Neural progenitor cell (in vitro differentiated cells): ENCODE data around the gene GLUL. TPM values are rescaled to one million over a fixed set of nuclear protein-coding genes. Genes with fewer than 3 reads are reported as not detected.
A peak's percentile ranks its signal among the peaks of the same experiment; 100 is the strongest.
"Not testable (repeated sequence)": the region's sequence is repeated elsewhere in the genome, so short reads cannot be mapped to it uniquely, and the experiment has no call there.

Source experiments
- DNase-seq: peaks from one replicate; pipeline ENCODE4 v3.0.0-alpha.2; 2016; ENCODE audit warnings: low spot score
- H2AFZ ChIP-seq: fragments of 200-600 bp; sonication (generic); replicated peaks from 2 replicates; pipeline ENCODE4 v1.6.1; 2016; ENCODE audit warnings: antibody characterized with exemption
- H3F3A ChIP-seq: fragments of 200-600 bp; sonication (generic); 2 replicates; pipeline ENCODE4 v1.6.1; 2016; ENCODE audit warnings: antibody characterized with exemption, low read depth
- H3K27ac ChIP-seq: fragments of 200-600 bp; sonication (generic); 2 replicates; pipeline ENCODE4 v1.5.1; 2016; ENCODE audit warnings: mild to moderate bottlenecking
- H3K27me3 ChIP-seq: fragments of 200-600 bp; sonication (generic); 2 replicates; pipeline ENCODE4 v1.6.1; 2016; ENCODE audit warnings: mild to moderate bottlenecking, moderate library complexity
- H3K36me3 ChIP-seq: fragments of 200-600 bp; sonication (generic); 2 replicates; pipeline ENCODE4 v1.5.1; 2016
- H3K4me1 ChIP-seq: fragments of 200-600 bp; sonication (generic); 2 replicates; pipeline ENCODE4 v1.6.1; 2016; ENCODE audit warnings: mixed run types
- H3K4me2 ChIP-seq: fragments of 200-600 bp; sonication (generic); 2 replicates; pipeline ENCODE4 v1.6.1; 2016
- H3K4me3 ChIP-seq: fragments of 200-600 bp; sonication (generic); 2 replicates; pipeline ENCODE4 v1.5.1; 2016
- H3K79me2 ChIP-seq: fragments of 200-600 bp; sonication (generic); 2 replicates; pipeline ENCODE4 v1.6.1; 2016; ENCODE audit warnings: low read depth
- H3K9ac ChIP-seq: fragments of 200-600 bp; sonication (generic); 2 replicates; pipeline ENCODE4 v1.6.1; 2016
- H3K9me3 ChIP-seq: fragments of 200-600 bp; sonication (generic); 2 replicates; pipeline ENCODE4 v1.5.1; 2016; ENCODE audit warnings: low read depth
- H4K20me1 ChIP-seq: fragments of 200-600 bp; sonication (generic); 2 replicates; pipeline ENCODE4 v1.6.1; 2016; ENCODE audit warnings: low read depth
- H3K27ac Mint-ChIP-seq: 3 replicates; pipeline ENCODE4 v1.8.0; 2021; ENCODE audit warnings: mixed read lengths
- H3K27me3 Mint-ChIP-seq: 2 replicates; pipeline ENCODE4 v1.8.0; 2022; ENCODE audit warnings: low read depth, mild to moderate bottlenecking, inconsistent platforms, moderate library complexity, mixed read lengths; ENCODE audit not compliant: insufficient read depth
- H3K36me3 Mint-ChIP-seq: 3 replicates; pipeline ENCODE4 v1.8.0; 2021; ENCODE audit warnings: mixed read lengths
- H3K4me1 Mint-ChIP-seq: 3 replicates; pipeline ENCODE4 v1.8.0; 2021; ENCODE audit warnings: mixed read lengths
- H3K4me3 Mint-ChIP-seq: 3 replicates; pipeline ENCODE4 v1.8.0; 2021; ENCODE audit warnings: mild to moderate bottlenecking, moderate library complexity, mixed read lengths
- H3K9me3 Mint-ChIP-seq: 3 replicates; pipeline ENCODE4 v1.8.0; 2020; ENCODE audit warnings: mixed read lengths
- EZH2 ChIP-seq: fragments of 200-600 bp; sonication (generic); IDR thresholded peaks from 2 replicates; pipeline ENCODE4 v1.6.1; 2017; ENCODE audit warnings: antibody characterized with exemption, mild to moderate bottlenecking, moderate library complexity
- EZH2phosphoT487 ChIP-seq: fragments of 200-600 bp; sonication (generic); IDR thresholded peaks from 2 replicates; pipeline ENCODE4 v1.6.1; 2017; ENCODE audit warnings: antibody characterized with exemption
- total RNA-seq: library from RNA; depleted of rRNA; stranded (reverse); fragments of >200 nt; gene quantifications from 2 replicates; pipeline ENCODE4 v1.2.3, GENCODE V29; 2015; ENCODE audit warnings: low replicate concordance
- TF ChIP-seq, protein P1 (sequence below): fragments of 200-600 bp; sonication (generic); IDR thresholded peaks from 2 replicates; pipeline ENCODE4 v1.5.1; 2017; ENCODE audit warnings: antibody characterized with exemption, mild to moderate bottlenecking

Gene GLUL
- total RNA-seq, 1 donor from 2014 or later, result 428 TPM

DNA sequence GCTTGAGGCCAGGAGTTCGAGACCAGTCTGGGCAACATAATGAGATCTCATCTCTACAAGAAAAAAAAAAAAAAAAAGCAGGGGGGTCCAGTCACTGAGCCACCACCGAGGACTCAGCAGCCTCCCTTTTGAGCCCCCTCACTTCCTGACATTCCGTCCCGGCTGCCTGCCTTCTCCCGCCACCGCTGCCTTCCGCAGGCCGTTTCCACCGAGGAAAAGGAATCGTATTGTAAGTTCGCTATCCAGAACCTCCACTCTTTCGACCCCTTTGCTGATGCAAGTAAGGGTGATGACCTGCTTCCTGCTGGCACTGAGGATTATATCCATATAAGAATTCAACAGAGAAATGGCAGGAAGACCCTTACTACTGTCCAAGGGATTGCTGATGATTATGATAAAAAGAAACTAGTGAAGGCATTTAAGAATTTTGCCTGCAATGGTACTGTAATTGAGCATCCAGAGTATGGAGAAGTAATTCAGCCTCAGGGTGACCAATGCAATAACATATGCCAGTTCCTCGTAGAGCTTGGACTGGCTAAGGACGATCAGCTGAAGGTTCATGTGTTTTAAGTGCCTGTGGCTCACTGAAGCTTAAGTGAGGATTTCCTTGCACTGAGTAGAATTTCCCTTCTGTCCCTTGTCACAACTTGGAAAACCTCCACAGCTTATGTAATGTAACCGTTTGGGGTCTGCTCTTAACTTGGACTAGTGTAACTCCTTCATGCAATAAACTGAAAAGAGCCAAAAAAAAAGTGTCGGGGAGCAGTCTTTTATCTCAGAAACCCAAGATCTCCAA, 55.6 kb downstream of the GLUL start:
- Histone ChIP-seq H4K20me1 (no peaks in the 10 kb centered on the region), H3K9me3 (no peaks in the 10 kb centered on the region), H3K4me3 (no peak overlapping the region), H3F3A (no peaks in the 10 kb centered on the region), H2AFZ (peak overlapping the region; percentile 40), H3K4me2 (no peak overlapping the region), H3K79me2 (no peaks in the 10 kb centered on the region), H3K36me3 (no peaks in the 10 kb centered on the region), H3K27ac (no peak overlapping the region), H3K4me1 (peaks cover 23% of the 10 kb centered on the region), H3K9ac (no peak overlapping the region), H3K27me3 (no peaks in the 10 kb centered on the region)
- no peak for DNase-seq
- H3K4me3 Mint-ChIP-seq, result no peak overlapping the region
- no peak overlapping the region for H3K27ac Mint-ChIP-seq
- no peaks in the 10 kb centered on the region for H3K9me3 Mint-ChIP-seq
- H3K27me3 Mint-ChIP-seq, result peaks cover 8% of the 10 kb centered on the region
- H3K4me1 Mint-ChIP-seq, result peaks cover 33% of the 10 kb centered on the region
- TF ChIP-seq, protein P1, sequence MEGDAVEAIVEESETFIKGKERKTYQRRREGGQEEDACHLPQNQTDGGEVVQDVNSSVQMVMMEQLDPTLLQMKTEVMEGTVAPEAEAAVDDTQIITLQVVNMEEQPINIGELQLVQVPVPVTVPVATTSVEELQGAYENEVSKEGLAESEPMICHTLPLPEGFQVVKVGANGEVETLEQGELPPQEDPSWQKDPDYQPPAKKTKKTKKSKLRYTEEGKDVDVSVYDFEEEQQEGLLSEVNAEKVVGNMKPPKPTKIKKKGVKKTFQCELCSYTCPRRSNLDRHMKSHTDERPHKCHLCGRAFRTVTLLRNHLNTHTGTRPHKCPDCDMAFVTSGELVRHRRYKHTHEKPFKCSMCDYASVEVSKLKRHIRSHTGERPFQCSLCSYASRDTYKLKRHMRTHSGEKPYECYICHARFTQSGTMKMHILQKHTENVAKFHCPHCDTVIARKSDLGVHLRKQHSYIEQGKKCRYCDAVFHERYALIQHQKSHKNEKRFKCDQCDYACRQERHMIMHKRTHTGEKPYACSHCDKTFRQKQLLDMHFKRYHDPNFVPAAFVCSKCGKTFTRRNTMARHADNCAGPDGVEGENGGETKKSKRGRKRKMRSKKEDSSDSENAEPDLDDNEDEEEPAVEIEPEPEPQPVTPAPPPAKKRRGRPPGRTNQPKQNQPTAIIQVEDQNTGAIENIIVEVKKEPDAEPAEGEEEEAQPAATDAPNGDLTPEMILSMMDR, result no peak
- no peak for TF ChIP-seq EZH2
- no peak for TF ChIP-seq EZH2phosphoT487
- H3K36me3 Mint-ChIP-seq, result no peaks in the 10 kb centered on the region

DNA sequence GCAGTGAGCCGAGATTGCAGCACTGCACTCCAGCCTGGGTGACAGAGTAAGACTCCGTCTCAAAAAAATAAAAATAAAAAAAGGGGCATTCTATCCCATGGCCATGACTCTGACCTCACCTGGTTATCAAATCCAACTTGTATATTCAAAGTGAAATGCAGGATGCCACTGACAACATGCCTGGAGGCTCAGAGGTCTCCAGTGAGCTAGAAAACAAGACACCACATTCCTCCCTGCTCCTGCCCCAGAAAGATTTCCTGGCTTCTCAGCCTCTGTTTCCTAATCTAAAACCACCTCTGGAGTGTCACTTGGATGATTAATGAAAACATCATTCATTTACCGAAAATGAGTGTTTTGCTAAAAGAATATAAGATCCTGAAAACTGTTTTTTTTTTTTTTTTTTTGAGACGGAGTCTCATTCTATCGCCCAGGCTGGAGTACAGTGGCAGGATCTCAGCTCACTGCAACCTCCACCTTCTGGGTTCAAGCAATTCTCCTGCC, 58.5 kb downstream of the GLUL start:
- H3K36me3 Mint-ChIP-seq, H3K9me3 ChIP-seq, DNase-seq, H2AFZ ChIP-seq, H3K27me3 ChIP-seq, H3K36me3 ChIP-seq, H3K79me2 ChIP-seq, H3F3A ChIP-seq, H4K20me1 ChIP-seq, H3K4me3 Mint-ChIP-seq, H3K27ac ChIP-seq, H3K9ac ChIP-seq, H3K4me3 ChIP-seq, H3K4me2 ChIP-seq, H3K9me3 Mint-ChIP-seq: not testable (repeated sequence)
- Mint-ChIP-seq H3K27ac (peak overlapping the region; percentile 63), H3K4me1 (peaks cover 30% of the 10 kb centered on the region), H3K27me3 (peaks cover 11% of the 10 kb centered on the region)
- H3K4me1 ChIP-seq, result peaks cover 23% of the 10 kb centered on the region

DNA sequence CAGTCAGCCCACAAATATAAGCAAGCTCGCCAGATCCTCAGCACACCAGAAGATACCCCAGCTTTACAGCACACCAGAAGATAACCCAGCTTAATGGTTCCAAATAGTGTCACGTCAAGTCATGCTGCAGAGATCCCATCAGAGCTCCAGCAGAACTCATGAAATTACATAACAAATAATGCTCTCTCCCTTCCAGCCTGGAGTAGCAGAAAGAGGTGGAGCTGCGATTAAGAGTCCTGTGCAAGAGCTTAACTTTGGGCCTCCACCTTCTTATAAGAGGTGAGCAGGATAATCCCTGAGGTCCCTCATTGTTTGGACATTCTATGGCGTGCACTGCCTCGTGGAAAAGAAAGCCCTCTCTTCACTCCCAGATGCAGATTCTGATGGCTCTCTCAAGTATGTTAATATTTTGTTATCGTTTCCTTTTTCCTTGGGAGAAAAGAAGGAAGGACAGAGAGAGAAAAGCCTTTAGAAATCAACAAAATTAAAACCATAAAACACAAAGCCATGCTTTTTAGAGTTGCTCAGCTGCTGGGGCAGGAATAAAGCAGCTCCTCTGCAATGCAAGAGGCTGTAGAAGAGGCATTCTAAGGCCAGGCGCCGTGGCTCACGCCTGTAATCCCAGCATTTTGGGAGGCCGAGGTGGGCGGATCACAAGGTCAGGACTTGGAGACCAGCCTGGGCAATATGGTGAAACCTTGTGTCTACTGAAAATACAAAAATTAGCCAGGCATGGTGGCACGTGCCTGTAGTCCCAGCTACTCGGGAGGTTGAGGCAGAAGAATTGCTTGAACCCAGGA, 59.1 kb downstream of the GLUL start:
- H3K9me3 ChIP-seq, result no peaks in the 10 kb centered on the region
- no peaks in the 10 kb centered on the region for H3K79me2 ChIP-seq
- H3K9me3 Mint-ChIP-seq, result peaks cover 2% of the 10 kb centered on the region
- peaks cover 11% of the 10 kb centered on the region for H3K27me3 Mint-ChIP-seq
- H3K4me3 ChIP-seq, result no peak overlapping the region
- H4K20me1 ChIP-seq, result no peaks in the 10 kb centered on the region
- H3K27ac ChIP-seq, result no peak overlapping the region
- no peak overlapping the region for H3K27ac Mint-ChIP-seq
- peak; percentile 40 for DNase-seq
- no peak overlapping the region for H2AFZ ChIP-seq
- H3K9ac ChIP-seq, result no peak overlapping the region
- H3K4me3 Mint-ChIP-seq, result no peak overlapping the region
- no peak overlapping the region for H3K4me2 ChIP-seq
- TF ChIP-seq EZH2, result no peak
- TF ChIP-seq, protein P1, result no peak
- TF ChIP-seq EZH2phosphoT487, result no peak
- peaks cover 23% of the 10 kb centered on the region for H3K4me1 ChIP-seq
- no peaks in the 10 kb centered on the region for H3K36me3 Mint-ChIP-seq
- H3F3A ChIP-seq, result no peaks in the 10 kb centered on the region
- no peaks in the 10 kb centered on the region for H3K27me3 ChIP-seq
- H3K4me1 Mint-ChIP-seq, result peaks cover 23% of the 10 kb centered on the region
- H3K36me3 ChIP-seq, result no peaks in the 10 kb centered on the region

Other genes starting within 250 kb of the GLUL start
- not detected in 2 replicates for gene TEDDM1, start 8.9 kb upstream of the GLUL start, total RNA-seq
- not detected in 2 replicates for gene RGSL1, start 58.4 kb upstream of the GLUL start, total RNA-seq
- 3.6 and 6.2 TPM in 2 replicates for gene RNASEL, start 197.5 kb upstream of the GLUL start, total RNA-seq
- 12.5 and 16.4 TPM in 2 replicates for gene RGS16, start 212.6 kb upstream of the GLUL start, total RNA-seq